MCF 10A (cell line): ENCODE measurements around the gene TAF11L11. TPM values are rescaled to one million over a fixed set of nuclear protein-coding genes. Genes with fewer than 3 reads are reported as not detected.
"Not testable (repeated sequence)": the region's sequence is repeated elsewhere in the genome, so short reads cannot be mapped to it uniquely, and the experiment has no call there.

ENCODE experiments used
- Bru-seq: library from RNA; stranded (reverse); fragments of 400-500 nt; gene quantifications from one replicate; lab custom pipeline; 2021; lab: Mats Ljungman, UMichigan
- BruChase-seq, 2 experiments: library from RNA; stranded (reverse); fragments of 400-500 nt; gene quantifications; one replicate each; lab custom pipeline; 2021; lab: Mats Ljungman, UMichigan
- BruUV-seq: library from RNA; stranded (reverse); fragments of 400-500 nt; replicated peaks from 2 replicates; lab custom pipeline; 2021; lab: Mats Ljungman, UMichigan
- CTCF ChIA-PET: fragments of 300-600 bp; sonication (Branson Sonifier 250); formaldehyde crosslinking; extraction: SDS; loops from one replicate; lab custom pipeline; 2021; ENCODE audit warnings: antibody characterized with exemption, inconsistent platforms; lab: Yijun Ruan, JAX
- POLR2A ChIA-PET: fragments of 300-600, 350-650 bp; sonication (Branson Sonifier 250); formaldehyde crosslinking; extraction: SDS; loops from one replicate; lab custom pipeline; 2020; ENCODE audit warnings: antibody characterized with exemption, inconsistent platforms; lab: Yijun Ruan, JAX
- DNase-seq: peaks from one replicate; pipeline ENCODE4 v3.0.0-alpha.2; 2018; ENCODE audit not compliant: unreplicated experiment
- H3K27ac Mint-ChIP-seq: one replicate; pipeline ENCODE4 v1.8.0; 2022; ENCODE audit warnings: mild to moderate bottlenecking, low read depth, mixed read lengths; ENCODE audit not compliant: unreplicated experiment
- H3K27me3 Mint-ChIP-seq: one replicate; pipeline ENCODE4 v1.8.0; 2022; ENCODE audit warnings: mixed read lengths; ENCODE audit not compliant: insufficient read depth, unreplicated experiment
- H3K36me3 Mint-ChIP-seq: one replicate; pipeline ENCODE4 v1.8.0; 2022; ENCODE audit warnings: mild to moderate bottlenecking, moderate library complexity, mixed read lengths; ENCODE audit not compliant: insufficient read depth, unreplicated experiment
- H3K4me1 Mint-ChIP-seq: one replicate; pipeline ENCODE4 v1.8.0; 2022; ENCODE audit warnings: mixed read lengths; ENCODE audit not compliant: insufficient read depth, unreplicated experiment
- H3K4me3 Mint-ChIP-seq: one replicate; pipeline ENCODE4 v1.8.0; 2022; ENCODE audit warnings: mild to moderate bottlenecking, moderate library complexity, mixed read lengths; ENCODE audit not compliant: unreplicated experiment
- H3K9me3 Mint-ChIP-seq: one replicate; pipeline ENCODE4 v1.8.0; 2022; ENCODE audit warnings: mixed read lengths; ENCODE audit not compliant: unreplicated experiment
- CTCF ChIP-seq: fragments of 200-600 bp; IDR thresholded peaks from one replicate; pipeline ENCODE4 v1.8.0; 2022; ENCODE audit warnings: antibody characterized with exemption, mild to moderate bottlenecking; ENCODE audit not compliant: unreplicated experiment
- intact Hi-C: fragments of 100-400 bp; cut with micrococcal nuclease; formaldehyde crosslinking; loops from 2 replicates; pipeline ENCODE4 v1.14.1; 2022
- long read RNA-seq: library from polyadenylated mRNA; stranded (forward); transcript quantifications from one replicate; pipeline ENCODE4 v2.0.0, GENCODE V29; 2022
- total RNA-seq: library from RNA; stranded (reverse); gene quantifications from 2 replicates; pipeline ENCODE4 v1.2.3, GENCODE V29; 2022

Gene TAF11L11
- total RNA-seq (not detected in 2 replicates), Bru-seq, nascent RNA (not detected), BruChase-seq, experiment 1, labeled RNA remaining after a 6-hour chase (not detected), BruChase-seq, experiment 2, labeled RNA remaining after a 2-hour chase (not detected)
- long read RNA-seq, result 0 reads

- H3K27me3 Mint-ChIP-seq, POLR2A ChIA-PET, H3K9me3 Mint-ChIP-seq, intact Hi-C loops, H3K4me1 Mint-ChIP-seq, H3K4me3 Mint-ChIP-seq, H3K27ac Mint-ChIP-seq, BruUV-seq, H3K36me3 Mint-ChIP-seq, CTCF ChIA-PET: not testable (repeated sequence)
- DNase-seq, result peak; percentile 2
Observed at GRCh38 chr5:17603880-17604279, at the start of gene TAF11L11. Gene TAF11L11 (plus strand): TSS chr5:17604183.

- H3K4me1 Mint-ChIP-seq, BruUV-seq, CTCF ChIA-PET, DNase-seq, intact Hi-C loops, H3K36me3 Mint-ChIP-seq, H3K27me3 Mint-ChIP-seq, H3K27ac Mint-ChIP-seq, POLR2A ChIA-PET, H3K4me3 Mint-ChIP-seq, H3K9me3 Mint-ChIP-seq: not testable (repeated sequence)
Observed at GRCh38 chr5:17585658-17586057, 18.3 kb upstream of the TAF11L11 start, which contains the start of gene TAF11L7. Gene TAF11L7 (minus strand): TSS chr5:17585758.

- H3K9me3 Mint-ChIP-seq, H3K4me3 Mint-ChIP-seq, CTCF ChIA-PET, H3K4me1 Mint-ChIP-seq, H3K27me3 Mint-ChIP-seq, BruUV-seq, H3K36me3 Mint-ChIP-seq, H3K27ac Mint-ChIP-seq, intact Hi-C loops, DNase-seq, POLR2A ChIA-PET: not testable (repeated sequence)
Observed at GRCh38 chr5:17590860-17591259, 13.1 kb upstream of the TAF11L11 start, which contains the start of gene TAF11L8. Gene TAF11L8 (minus strand): TSS chr5:17590960.

GRCh38 chr5:17594255-17594654 lies 9.7 kb upstream of the TAF11L11 start, which contains the start of gene TAF11L9:
Gene TAF11L9 (minus strand): TSS chr5:17594394.
- H3K4me1 Mint-ChIP-seq, intact Hi-C loops, H3K4me3 Mint-ChIP-seq, H3K27ac Mint-ChIP-seq, H3K9me3 Mint-ChIP-seq, POLR2A ChIA-PET, BruUV-seq, H3K27me3 Mint-ChIP-seq, DNase-seq, H3K36me3 Mint-ChIP-seq, CTCF ChIA-PET: not testable (repeated sequence)

GRCh38 chr5:17597728-17598127 lies 6.3 kb upstream of the TAF11L11 start, which contains the start of gene TAF11L10:
Gene TAF11L10 (minus strand): TSS chr5:17597828.
- H3K9me3 Mint-ChIP-seq, intact Hi-C loops, H3K4me3 Mint-ChIP-seq, H3K36me3 Mint-ChIP-seq, POLR2A ChIA-PET, DNase-seq, BruUV-seq, H3K27me3 Mint-ChIP-seq, H3K4me1 Mint-ChIP-seq, CTCF ChIA-PET, H3K27ac Mint-ChIP-seq: not testable (repeated sequence)

GRCh38 chr5:17604951-17605350 lies 968 bp downstream of the TAF11L11 start:
- Mint-ChIP-seq H3K9me3 (no peaks in the 10 kb centered on the region), H3K4me1 (no peaks in the 10 kb centered on the region), H3K4me3 (no peak overlapping the region), H3K36me3 (no peaks in the 10 kb centered on the region), H3K27me3 (no peaks in the 10 kb centered on the region), H3K27ac (no peak overlapping the region)
- no peak for DNase-seq
- intact Hi-C loops, result no loop called here
- no peak for TF ChIP-seq CTCF
- ChIA-PET CTCF (no interaction called here), POLR2A (no interaction called here)
- no TSS peak for BruUV-seq

GRCh38 chr5:17607461-17607860 lies 3.5 kb downstream of the TAF11L11 start:
- H3K4me3 Mint-ChIP-seq, H3K27ac Mint-ChIP-seq, H3K36me3 Mint-ChIP-seq, H3K27me3 Mint-ChIP-seq, intact Hi-C loops, H3K9me3 Mint-ChIP-seq, CTCF ChIA-PET, BruUV-seq, DNase-seq, H3K4me1 Mint-ChIP-seq: not testable (repeated sequence)
- POLR2A ChIA-PET, result interaction anchor here (1.1 kb wide), 1 partner anchor 391 kb away, joined by 3 read pairs; no protein-coding TSS in a partner anchor

- POLR2A ChIA-PET, intact Hi-C loops, H3K4me3 Mint-ChIP-seq, H3K27ac Mint-ChIP-seq, H3K4me1 Mint-ChIP-seq, BruUV-seq, H3K9me3 Mint-ChIP-seq, H3K36me3 Mint-ChIP-seq, H3K27me3 Mint-ChIP-seq, DNase-seq: not testable (repeated sequence)
- CTCF ChIA-PET, result interaction anchor here (0.6 kb wide), 2 partner anchors 192 to 358 kb away, joined by 3 read pairs; no protein-coding TSS in a partner anchor
Observed at GRCh38 chr5:17610092-17610491, 6.1 kb downstream of the TAF11L11 start, which contains the start of gene TAF11L12. Gene TAF11L12 (plus strand): TSS chr5:17610392.
